GM04503 (cell line): Measurements from ENCODE around the gene CRIM1.
"Not testable (repeated sequence)": the region's sequence is repeated elsewhere in the genome, so short reads cannot be mapped to it uniquely, and the experiment has no call there.

Experiments
- DNase-seq: peaks from one replicate; pipeline ENCODE4 v3.0.0-alpha.2; 2012; ENCODE audit warnings: low read depth

Gene CRIM1

GRCh38 chr2:36355151-36355889 lies at the start of gene CRIM1:
CRIM1 (plus strand) TSS chr2:36355778; CDS start chr2:36356293, 515 bp downstream.
- no peak for DNase-seq

GRCh38 chr2:36307441-36307840 lies 48.1 kb upstream of the CRIM1 start:
- DNase-seq, result no peak

- DNase-seq, result not testable (repeated sequence)
Measured at GRCh38 chr2:36310444-36310843, 45.1 kb upstream of the CRIM1 start.

DNA sequence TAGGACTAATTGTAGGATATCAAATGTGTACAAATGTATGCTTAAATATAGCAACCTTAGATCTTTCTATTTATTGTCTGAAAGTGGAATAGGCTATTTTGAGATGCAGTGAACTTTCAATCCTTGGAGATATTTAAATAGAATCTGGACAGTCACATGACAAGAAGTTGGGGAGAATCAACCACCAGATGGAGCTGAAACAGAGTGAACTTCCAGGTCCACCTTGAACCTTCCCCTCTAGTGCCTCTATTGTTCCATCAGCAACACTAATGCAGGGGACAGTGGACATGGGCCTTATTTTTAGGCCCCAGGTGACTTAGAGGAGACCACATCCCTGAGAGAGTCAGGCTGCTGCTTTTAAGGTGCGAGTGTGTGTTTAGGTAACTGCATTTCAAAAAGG lies 37.0 kb upstream of the CRIM1 start:
- no peak for DNase-seq

- DNase-seq, result no peak
Measured at GRCh38 chr2:36322108-36322507, 33.5 kb upstream of the CRIM1 start.

DNA sequence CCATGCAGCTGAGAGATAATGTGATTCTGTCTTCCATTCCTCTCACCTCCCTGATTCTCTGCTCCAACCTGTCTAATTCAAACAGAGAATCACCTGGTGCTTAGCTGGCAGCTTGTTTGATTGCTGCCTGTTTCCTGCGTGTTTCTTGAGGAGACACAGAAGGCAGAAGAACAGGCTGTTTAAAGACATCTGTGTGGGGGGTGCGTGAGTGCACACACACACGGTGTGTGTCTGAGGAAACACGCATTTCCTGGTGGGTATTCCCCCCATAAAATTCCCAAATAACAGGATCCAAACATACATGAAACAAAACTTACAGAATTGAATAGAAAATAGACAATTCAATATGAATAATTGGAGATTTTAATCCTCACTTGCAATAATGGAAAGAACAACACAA lies 29.3 kb upstream of the CRIM1 start:
- DNase-seq, result no peak

DNA sequence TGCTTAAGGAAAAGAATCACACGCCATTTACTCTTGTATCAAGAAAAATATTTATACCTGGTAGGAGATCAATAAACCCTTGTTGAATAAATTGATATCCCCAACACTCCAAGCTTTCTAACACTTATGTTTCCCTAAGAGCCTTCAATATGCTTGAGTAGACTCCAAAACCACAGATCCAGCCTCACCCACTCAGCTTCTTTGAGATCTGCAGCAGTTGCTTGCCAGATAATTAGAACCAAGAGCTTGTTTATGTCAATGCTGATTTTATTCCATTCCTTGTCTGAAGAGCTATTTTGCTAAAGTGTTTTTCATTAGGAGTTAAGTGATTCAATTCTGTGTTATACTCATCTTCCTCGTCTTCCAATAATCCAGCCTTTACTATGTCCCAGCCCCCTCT lies 26.3 kb upstream of the CRIM1 start:
- no peak for DNase-seq

- DNase-seq, result peak; percentile 85
Measured at GRCh38 chr2:36329746-36330472, 25.7 kb upstream of the CRIM1 start.

DNA sequence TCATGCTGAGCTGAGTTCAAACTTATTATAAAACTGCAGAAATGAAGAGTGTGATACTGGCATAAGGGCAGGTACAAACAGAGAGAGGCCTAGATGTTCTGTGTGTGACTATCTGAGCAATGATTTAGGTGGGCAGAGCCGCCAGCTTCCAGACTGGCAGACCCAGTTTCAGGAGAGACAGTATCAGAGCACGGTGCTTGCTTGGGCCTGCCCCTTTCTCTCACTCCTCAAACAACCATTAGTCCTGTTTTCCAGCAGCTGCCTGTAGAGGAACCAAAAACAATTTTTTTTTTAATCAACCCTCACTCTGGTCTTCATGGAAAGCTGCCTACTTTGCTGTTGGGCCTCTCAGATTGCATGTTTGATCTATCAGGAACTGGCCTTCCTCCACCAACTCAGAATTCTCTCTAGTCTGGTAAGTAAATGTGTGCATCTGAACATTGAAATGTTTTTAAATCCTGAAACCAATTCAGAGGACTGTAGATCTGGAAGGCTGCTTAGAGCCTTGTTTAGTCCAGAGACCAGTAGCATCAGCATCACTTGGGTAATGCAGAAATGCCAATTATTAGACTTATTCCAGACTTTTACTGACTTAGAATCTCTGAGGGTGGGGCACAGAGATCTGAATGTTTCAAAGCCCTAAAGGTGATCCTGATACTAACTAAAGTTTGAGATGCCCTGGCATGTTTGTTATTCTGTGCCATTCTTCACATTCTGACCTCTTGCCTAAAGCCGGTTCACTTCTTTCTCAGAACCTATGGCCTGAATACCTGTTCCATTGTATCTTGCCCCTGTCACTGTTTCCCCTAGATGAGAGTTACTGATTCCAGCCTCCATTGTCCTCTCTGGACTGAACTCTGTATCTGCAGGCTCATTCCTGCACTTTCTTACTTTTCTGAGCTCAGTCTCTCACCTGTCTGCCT lies 24.8 kb upstream of the CRIM1 start:
- no peak for DNase-seq

DNA sequence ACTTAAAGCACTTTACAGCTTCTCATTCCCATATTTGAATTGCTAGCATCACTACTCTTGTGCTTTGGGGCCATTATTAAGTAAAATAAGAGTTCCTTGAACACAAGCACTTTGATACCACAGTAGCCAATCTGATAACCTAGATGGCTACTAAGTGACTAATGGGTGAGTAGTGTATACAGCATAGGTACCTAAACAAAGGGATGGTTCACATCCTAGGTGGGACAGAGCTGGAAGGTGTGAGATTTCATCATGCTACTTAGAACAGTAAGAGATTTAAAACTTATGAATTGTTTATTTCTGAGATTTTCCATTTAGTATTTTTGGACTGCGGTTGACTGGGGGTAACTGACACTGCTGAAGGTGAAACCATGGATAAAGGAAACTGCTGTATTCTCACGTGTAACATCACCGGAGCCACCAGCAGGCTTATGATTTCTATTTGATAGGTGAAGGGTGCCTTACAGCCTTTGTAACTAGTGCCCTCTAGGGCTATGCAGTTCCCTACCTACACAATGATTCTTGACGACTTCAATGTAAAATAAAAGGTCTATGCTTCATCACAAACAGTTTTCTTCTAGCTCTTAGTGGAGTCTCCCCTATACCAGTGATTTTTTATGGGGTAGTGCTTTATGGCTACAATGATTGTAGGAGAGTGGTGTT lies 22.1 kb upstream of the CRIM1 start:
- DNase-seq, result no peak

DNA sequence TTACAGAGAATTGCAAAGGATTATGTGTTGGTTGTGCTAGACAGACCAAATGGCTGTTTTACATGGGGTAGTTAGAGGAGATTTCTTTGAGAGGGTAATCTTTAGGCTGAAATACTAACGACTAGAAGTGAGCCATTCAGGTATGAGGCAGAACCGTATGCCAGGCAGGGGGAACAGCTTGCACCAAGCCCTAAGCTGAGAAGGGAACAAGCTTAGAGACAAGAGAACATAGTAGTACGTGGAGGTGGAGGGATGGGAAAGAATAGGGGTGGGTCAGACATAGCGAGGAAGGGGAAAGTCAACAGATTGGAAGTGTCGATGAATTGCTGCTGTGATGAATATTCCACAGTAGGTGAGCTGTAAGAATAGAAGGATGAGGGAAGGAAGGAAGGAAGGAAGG lies 20.0 kb upstream of the CRIM1 start:
- no peak for DNase-seq

DNA sequence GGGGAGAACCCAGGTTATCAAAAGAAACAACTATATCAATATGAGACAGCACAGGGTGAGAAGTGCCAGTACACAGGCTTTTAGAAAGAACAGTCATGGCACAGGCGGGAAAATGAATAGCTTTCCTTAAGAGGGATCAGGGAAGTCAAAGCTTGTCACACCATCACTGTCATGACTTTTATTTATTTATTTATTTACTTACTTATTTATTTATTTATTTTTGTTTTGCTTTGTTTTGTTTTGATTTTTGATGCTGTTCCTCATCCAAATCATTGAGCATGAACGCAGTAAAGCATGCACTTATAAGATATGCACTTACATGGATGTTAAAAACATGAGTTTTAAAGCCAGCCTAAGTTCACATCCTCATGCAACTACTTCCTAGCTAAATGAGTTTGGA lies 19.3 kb upstream of the CRIM1 start:
- DNase-seq, result no peak

DNA sequence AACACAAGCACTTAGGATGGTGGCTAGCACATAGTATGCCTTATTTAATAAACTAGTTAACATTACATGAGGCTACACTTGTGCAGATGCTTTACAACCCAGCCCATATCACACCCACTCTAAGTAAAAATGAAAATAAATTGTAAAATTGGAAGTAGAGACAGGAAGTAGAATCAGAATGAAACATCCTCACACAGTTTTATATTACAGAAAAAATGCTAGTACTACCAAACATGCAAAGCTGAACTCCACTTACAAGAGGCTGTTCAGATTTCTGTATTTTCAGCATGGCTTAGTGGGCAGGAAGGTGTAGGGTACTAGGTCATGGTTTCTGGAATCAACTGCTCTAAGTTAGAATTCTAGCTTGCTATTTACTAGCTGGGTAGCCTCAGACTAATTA lies 18.2 kb upstream of the CRIM1 start:
- DNase-seq, result no peak

DNA sequence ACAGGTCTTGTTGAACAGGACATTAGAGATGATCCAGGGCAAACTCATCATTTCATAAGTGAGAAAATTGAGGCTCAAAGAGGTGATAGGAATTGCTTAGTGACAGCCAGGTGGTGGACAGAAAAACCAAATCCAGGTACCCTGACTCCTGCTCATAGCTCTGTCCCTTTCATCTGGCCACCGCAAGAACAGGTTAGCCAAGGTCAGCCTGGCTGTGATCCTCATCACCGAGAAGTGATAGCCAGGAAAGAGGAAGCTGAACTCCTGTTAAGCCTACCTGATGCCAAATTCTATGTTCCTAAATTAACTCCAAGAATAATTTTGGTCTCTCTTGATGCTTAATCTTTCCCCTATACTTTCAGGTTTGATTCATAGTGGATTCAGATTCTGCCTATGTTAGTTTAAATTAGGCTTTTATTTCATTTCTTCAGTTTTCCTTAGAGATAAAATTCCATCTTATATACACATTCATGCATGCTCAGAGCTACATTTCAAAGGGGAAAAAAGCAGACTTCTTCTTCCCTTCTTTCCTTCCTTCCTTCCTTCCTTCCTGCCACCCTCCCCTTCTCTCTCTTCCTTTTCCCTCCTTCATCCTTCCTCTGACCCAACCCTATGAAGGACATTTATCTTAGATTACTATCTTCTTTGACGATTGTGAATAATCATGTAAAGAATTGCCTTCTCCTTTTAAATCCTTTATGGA lies 17.3 kb upstream of the CRIM1 start:
- no peak for DNase-seq

GRCh38 chr2:36338827-36339145 lies 16.8 kb upstream of the CRIM1 start:
- DNase-seq, result no peak

GRCh38 chr2:36339607-36340218 lies 15.9 kb upstream of the CRIM1 start:
- no peak for DNase-seq

- no peak for DNase-seq
Measured at GRCh38 chr2:36343606-36344005, 12.0 kb upstream of the CRIM1 start.

DNA sequence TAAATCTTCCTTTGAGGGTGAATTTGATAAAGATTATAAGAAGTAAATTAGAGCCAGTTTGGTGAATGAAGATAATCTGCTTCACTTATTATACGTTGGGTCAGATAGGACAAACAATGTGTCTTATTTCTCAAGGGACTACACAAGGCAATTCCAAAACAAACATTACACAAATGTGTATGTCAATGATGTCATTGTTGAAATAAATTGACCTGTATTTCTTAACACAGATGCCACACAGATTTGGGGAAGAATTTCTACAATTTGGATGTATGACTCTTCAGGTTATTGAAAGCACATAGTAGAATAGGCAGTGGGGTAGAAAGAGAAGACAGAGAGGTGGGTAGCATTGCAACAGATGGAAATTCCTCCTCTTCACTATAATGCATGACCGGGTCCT lies 6.9 kb upstream of the CRIM1 start:
- DNase-seq, result no peak

DNA sequence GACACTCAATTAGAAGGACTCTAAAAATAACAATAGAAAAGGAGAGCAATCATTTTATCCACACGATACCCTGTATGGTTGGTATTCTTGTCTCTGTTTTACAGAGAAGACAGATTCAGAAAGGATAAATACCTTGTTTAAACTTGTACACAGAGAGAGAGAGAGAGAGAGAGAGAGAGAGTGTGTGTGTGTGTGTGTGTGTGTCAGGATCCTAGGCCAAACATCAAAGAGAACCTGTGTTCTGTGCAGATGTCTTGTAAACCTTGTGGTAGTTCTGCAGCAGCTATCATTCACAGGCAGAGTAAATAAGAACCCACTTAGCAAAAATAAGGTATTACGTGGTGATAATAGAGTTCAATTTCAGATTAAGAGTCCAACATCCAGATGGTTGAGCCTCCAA lies 4.3 kb upstream of the CRIM1 start:
- no peak for DNase-seq

DNA sequence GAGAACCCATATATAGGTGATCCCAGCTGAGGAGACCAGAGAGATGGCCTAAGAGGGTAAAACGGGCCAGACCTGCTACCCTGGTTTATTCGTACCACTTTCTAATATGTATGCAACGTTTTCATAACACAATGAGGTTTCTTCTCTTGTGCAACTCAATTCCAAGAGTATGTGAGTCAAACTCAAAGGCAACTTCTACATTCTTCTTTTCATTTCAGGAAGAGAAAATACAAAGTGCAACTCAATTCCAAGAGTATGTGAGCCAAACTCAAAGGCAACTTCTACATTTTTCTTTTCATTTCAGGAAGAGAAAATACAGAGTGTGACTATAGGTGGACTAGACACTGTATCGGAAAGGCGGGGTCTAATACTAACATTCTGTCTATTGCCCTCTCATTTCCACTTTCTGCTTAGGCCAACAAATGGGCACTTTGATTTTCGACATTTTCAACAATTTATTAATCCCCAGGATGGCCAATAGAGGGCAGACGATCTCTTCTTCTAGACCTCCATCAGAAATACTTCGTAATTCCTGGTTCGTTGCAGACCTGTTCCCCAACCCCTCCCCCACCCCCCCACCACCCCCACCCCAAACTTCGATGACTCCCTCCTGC lies 3.7 kb upstream of the CRIM1 start:
- DNase-seq, result no peak

- DNase-seq, result no peak
Measured at GRCh38 chr2:36352701-36353100, 2.9 kb upstream of the CRIM1 start.
